ENCODE results near the gene RALGAPB.

The RALGAPB gene

DNA sequence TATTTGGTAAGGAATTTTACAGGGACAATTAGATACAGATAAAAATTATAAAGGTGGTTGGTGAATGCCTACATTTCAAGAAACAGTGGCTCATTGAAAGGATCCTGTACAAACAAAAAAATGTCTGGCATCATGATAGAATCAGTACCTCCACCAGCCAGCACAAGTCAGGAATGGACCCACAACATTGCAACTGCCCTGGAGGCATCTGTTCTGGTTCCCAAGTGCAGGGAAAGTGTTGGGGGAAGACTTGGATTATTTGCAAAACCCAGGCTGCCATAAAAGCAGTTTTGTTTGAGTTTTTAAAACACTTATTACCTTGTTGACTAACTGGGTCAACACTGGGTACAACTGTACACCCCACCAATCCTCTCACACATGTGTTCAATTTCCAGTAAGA is 153.3 kb downstream of the RALGAPB start:
- POLR2A ChIA-PET: no interaction called here
- no peak overlapping the region for H3K4me3 ChIP-seq (ENCODE audit: low read depth, low read length)
- DNase-seq (ENCODE audit: low read depth, low spot score): no peak

DNA sequence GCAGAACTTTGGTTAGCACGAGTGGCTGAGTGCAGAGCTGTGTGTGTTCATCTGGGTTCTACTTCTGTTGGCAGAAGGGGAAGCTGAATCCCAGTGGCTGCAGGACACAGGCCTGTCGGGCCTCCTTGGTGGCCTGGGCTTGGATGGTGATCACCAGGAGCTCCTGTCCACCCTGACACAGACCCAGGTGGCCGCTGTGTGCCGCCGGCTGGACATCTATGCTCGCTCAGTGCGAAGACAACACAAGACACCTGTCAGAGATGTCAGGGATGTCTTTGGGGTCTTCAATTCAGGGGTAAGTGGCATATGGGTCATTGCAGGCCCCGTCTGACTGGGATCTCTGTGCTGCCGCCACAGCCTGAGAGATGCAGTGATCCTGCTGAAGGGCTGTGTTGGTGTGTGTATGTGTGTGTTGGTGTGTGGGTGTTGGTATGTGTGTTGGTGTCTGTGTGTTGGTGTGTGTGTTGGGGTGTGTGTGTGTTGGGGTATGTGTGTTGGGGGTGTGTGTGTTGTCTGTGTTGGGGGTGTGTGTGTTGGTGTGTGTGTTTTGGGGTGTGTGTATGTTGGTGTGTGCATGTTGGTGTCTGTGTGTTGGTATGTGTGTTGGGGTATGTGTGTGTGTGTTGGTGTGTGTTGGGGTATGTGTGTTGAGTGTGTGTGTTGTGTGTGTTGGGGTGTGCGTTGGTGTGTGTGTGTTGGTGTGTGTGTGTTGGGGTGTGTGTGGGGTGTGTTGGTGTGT is 154.4 kb downstream of the RALGAPB start:
- no peak for TF ChIP-seq CTCF (IDR thresholded peaks at IDR 0.05; ENCODE audit: insufficient read depth, low read length, missing control alignments)
- no peak overlapping the region for H3K4me3 ChIP-seq (ENCODE audit: low read depth, low read length)
- ChIA-PET CTCF (no interaction called here), POLR2A (no interaction called here)
- no peak for DNase-seq (ENCODE audit: low read depth, low spot score)

More for the DNA sequence above, 153.3 kb downstream of the RALGAPB start:
- CTCF ChIA-PET: no interaction called here
- no peak for TF ChIP-seq CTCF (IDR thresholded peaks at IDR 0.05; ENCODE audit: insufficient read depth, low read length, missing control alignments)
